ENCODE measurements around the gene PCDHA1.
"Not testable (repeated sequence)": the region's sequence is repeated elsewhere in the genome, so short reads cannot be mapped to it uniquely, and the experiment has no call there.

Gene PCDHA1

DNA sequence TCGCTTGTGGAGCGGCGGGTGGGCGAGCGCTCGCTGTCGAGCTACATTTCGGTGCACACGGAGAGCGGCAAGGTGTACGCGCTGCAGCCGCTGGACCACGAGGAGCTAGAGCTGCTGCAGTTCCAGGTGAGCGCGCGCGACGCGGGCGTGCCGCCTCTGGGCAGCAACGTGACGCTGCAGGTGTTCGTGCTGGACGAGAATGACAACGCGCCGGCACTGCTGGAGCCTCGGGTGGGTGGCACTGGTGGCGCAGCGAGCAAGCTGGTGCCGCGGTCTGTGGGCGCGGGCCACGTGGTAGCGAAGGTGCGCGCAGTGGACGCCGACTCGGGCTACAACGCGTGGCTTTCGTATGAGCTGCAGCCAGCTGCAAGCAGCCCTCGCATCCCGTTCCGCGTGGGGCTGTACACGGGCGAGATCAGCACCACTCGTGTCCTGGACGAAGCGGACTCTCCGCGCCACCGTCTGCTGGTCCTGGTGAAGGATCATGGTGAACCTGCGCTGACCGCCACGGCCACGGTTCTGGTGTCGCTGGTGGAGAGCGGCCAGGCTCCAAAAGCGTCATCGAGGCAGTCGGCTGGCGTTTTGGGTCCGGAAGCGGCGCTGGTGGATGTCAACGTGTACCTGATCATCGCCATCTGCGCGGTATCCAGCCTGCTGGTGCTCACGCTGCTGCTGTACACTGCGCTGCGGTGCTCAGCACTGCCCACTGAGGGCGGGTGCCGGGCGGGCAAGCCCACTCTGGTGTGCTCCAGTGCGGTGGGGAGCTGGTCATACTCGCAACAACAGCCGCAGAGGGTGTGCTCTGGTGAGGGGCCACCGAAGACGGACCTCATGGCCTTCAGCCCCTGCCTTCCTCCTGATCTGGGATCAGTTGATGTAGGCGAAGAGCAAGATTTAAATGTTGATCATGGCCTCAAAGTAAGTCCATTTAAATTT lies 57.1 kb downstream of the PCDHA1 start:
- DNase-seq (ENCODE audit: low read depth, low spot score) = no peak
- no peak overlapping the region for H3K4me3 ChIP-seq (ENCODE audit: low read length)

DNA sequence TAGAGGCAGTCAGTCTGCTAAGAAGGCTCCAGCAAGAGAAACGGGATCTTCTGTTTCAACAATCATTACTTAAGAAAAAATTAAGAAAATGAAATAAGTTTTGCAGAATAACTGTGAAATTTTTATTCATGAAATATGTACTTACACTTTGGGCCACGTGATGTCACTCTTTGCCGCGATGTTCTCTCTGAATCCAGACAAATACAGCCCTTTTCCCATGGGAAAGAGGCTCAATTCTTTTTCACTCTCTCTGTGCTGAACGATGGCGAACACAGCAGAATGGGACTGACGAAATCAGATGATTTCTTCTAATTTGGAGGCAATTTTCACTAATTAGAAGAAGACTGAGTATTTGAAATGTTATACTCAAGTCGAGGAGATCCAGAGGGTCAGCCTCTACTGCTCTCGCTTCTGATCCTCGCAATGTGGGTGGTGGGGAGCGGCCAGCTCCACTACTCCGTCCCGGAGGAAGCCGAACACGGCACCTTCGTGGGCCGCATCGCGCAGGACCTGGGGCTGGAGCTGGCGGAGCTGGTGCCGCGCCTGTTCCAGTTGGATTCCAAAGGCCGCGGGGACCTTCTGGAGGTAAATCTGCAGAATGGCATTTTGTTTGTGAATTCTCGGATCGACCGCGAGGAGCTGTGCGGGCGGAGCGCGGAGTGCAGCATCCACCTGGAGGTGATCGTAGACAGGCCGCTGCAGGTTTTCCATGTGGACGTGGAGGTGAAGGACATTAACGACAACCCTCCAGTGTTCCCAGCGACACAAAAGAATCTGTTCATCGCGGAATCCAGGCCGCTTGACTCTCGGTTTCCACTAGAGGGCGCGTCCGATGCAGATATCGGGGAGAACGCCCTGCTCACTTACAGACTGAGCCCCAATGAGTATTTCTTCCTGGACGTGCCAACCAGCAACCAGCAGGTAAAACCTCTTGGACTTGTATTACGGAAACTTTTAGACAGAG lies 62.5 kb downstream of the PCDHA1 start, which contains the start of gene PCDHA9:
Gene PCDHA9, plus strand, starts transcription at position 244 of the 964 bp plus-strand sequence. Its CDS starts 114 bp downstream, at position 358.
- not testable (repeated sequence) for DNase-seq (ENCODE audit: low read depth, low spot score)

DNA sequence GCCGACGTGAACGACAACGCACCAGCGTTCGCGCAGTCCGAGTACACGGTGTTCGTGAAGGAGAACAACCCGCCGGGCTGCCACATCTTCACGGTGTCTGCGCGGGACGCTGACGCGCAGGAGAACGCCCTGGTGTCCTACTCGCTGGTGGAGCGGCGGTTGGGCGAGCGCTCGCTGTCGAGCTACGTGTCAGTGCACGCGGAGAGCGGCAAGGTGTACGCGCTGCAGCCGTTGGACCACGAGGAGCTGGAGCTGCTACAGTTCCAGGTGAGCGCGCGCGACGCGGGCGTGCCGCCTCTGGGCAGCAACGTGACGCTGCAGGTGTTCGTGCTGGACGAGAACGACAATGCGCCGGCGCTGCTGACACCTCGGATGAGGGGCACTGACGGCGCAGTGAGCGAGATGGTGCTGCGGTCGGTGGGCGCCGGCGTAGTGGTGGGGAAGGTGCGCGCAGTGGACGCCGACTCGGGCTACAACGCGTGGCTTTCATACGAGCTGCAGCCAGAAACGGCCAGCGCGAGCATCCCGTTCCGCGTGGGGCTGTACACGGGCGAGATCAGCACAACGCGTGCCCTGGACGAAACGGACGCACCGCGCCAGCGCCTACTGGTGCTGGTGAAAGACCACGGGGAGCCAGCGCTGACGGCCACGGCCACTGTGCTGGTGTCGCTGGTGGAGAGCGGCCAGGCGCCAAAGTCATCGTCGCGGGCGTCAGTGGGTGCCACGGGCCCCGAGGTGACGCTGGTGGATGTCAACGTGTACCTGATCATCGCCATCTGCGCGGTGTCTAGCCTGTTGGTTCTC lies 64.1 kb downstream of the PCDHA1 start:
- DNase-seq (ENCODE audit: low read depth, low spot score); H3K4me3 ChIP-seq (ENCODE audit: low read length): not testable (repeated sequence)

More for the DNA sequence above, 62.5 kb downstream of the PCDHA1 start, which contains the start of gene PCDHA9:
- H3K4me3 ChIP-seq (ENCODE audit: low read length) = not testable (repeated sequence)

DNA sequence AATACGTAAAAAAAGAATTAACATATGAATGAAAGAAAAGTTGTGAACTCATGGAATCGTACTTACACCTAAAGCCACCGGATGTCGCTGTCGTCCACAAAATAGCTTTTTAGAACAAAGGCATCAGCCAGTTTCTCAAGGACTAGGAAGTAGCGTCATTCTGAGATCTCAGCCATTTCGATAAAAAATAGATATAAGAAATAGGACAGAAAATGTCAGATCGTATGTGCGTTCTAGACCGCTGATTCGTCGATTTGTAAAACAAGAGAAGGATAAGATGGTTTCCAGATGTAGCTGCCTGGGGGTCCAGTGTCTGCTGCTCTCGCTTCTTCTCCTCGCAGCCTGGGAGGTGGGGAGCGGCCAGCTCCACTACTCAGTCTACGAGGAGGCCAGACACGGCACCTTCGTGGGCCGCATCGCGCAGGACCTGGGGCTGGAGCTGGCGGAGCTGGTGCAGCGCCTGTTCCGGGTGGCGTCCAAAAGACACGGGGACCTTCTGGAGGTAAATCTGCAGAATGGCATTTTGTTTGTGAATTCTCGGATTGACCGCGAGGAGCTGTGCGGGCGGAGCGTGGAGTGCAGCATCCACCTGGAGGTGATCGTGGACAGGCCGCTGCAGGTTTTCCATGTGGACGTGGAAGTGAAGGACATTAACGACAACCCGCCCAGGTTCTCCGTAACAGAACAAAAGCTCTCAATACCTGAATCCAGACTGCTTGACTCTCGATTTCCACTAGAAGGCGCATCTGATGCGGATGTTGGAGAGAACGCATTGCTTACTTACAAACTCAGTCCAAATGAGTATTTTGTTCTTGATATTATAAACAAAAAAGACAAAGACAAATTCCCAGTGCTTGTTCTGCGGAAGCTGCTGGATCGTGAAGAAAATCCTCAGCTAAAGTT lies 70.1 kb downstream of the PCDHA1 start, which contains the start of gene PCDHA10:
Gene PCDHA10, plus strand, starts transcription at position 126 of the 903 bp plus-strand sequence. Its CDS starts 152 bp downstream, at position 278.
- H3K4me3 ChIP-seq (ENCODE audit: low read length) = no peak within 1 kb of the TSS
- peak; percentile 9 for DNase-seq (ENCODE audit: low read depth, low spot score)

DNA sequence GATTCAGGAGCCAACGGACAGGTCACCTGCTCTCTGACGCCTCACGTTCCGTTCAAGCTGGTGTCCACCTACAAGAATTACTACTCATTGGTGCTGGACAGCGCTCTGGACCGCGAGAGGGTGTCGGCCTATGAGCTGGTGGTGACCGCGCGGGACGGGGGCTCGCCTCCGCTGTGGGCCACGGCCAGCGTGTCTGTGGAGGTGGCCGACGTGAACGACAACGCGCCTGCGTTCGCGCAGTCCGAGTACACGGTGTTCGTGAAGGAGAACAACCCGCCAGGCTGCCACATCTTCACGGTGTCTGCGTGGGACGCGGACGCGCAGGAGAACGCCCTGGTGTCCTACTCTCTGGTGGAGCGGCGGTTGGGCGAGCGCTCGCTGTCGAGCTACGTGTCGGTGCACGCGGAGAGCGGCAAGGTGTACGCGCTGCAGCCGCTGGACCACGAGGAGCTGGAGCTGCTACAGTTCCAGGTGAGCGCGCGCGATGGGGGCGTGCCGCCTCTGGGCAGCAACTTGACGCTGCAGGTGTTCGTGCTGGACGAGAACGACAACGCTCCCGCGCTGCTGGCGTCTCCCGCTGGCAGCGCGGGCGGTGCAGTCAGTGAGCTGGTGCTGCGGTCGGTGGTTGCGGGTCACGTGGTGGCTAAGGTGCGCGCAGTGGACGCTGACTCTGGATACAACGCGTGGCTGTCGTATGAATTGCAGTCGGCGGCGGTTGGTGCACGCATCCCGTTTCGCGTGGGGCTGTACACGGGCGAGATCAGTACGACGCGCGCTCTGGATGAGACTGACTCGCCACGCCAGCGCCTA lies 71.4 kb downstream of the PCDHA1 start:
- no peak for DNase-seq (ENCODE audit: low read depth, low spot score)
- H3K4me3 ChIP-seq (ENCODE audit: low read length) = no peak overlapping the region

DNA sequence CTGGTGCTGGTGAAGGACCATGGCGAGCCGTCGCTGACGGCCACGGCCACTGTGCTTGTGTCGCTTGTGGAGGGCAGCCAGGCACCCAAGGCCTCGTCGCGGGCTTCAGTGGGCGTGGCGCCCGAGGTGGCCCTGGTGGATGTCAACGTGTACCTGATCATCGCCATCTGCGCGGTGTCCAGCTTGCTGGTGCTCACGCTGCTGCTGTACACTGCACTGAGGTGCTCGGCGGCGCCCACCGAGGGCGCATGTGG lies 72.0 kb downstream of the PCDHA1 start:
- DNase-seq (ENCODE audit: low read depth, low spot score) = no peak
- H3K4me3 ChIP-seq (ENCODE audit: low read length) = no peak overlapping the region

DNA sequence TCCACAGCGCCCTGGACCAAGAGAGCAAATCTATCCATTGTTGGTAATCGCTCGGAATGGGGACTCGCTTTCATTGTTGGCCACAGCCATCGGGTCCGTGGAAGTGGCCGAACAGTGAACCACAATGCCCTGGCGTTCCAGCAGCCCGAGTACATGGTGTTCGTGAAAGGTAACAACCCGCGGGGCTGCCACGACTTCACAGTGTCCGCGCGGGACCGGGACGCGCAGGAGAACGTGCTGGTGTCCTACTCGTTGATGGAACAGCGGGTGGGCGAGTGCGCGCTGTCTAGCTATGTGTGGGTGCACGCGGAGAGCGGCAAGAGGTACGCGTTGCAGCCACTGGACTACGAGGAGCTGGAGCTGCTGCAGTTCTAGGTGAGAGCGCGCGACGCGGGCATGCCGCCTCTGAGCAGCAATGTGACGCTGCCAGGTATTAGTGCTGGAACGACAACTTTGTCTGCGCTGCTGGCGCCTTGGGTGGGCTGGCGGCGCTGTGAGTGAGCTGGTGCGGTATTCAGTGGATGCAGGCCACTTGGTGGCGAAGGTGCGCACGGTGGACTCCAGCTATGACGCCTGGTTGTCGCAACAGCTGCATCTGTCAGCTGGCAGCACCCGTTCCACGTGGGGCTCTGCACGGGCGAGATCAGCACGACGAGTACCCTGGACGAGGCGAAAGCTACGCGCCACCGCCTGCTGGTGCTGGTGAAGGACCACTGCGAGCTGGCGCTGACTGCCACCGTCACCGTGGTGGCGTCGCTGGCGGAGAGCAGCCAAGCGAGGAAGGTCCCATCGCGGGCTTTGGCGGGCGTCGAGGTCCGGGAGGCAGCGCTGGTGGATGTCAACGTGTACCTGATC lies 76.7 kb downstream of the PCDHA1 start:
- no peak overlapping the region for H3K4me3 ChIP-seq (ENCODE audit: low read length)
- no peak for DNase-seq (ENCODE audit: low read depth, low spot score)

DNA sequence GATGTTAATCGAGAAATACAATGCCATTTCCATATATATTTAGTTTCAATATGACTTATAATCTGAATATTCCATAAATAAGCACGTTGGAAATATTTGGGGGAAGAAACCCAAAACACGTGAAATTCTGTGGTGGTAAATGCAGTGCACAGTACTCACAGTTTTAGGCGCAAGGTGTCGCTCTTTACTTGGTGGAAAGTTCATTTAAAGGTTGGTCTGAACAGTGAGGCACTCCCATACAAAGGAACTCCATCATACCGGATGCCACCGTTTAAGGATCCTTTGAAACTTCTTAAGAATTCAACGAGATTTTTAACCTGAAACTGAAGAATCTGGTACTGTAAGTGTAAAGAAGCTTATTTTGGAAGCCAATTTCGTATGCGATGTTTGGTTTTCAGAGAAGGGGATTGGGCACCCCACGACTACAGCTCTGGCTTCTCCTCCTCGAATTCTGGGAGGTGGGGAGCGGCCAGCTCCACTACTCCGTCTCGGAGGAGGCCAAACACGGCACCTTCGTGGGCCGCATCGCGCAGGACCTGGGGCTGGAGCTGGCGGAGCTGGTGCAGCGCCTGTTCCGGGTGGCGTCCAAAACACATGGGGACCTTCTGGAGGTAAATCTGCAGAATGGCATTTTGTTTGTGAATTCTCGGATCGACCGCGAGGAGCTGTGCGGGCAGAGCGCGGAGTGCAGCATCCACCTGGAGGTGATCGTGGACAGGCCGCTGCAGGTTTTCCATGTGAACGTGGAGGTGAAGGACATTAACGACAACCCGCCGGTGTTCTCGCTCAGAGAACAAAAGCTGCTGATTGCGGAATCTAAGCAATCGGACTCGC lies 83.0 kb downstream of the PCDHA1 start, which contains the start of gene PCDHA11:
Gene PCDHA11, plus strand, starts transcription at position 237 of the 834 bp plus-strand sequence. Its CDS starts 147 bp downstream, at position 384.
- DNase-seq (ENCODE audit: low read depth, low spot score) = no peak
- H3K4me3 ChIP-seq (ENCODE audit: low read length) = no peak within 1 kb of the TSS

DNA sequence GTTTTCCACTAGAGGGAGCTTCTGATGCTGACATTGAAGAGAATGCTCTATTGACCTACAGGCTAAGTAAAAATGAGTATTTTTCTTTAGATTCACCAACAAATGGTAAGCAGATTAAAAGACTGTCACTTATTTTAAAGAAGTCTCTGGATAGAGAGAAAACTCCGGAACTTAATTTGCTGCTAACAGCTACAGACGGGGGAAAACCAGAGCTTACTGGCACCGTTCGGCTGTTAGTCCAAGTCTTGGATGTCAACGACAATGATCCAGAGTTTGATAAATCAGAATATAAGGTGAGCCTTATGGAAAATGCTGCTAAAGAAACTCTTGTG lies 83.6 kb downstream of the PCDHA1 start:
- H3K4me3 ChIP-seq (ENCODE audit: low read length) = no peak overlapping the region

DNA sequence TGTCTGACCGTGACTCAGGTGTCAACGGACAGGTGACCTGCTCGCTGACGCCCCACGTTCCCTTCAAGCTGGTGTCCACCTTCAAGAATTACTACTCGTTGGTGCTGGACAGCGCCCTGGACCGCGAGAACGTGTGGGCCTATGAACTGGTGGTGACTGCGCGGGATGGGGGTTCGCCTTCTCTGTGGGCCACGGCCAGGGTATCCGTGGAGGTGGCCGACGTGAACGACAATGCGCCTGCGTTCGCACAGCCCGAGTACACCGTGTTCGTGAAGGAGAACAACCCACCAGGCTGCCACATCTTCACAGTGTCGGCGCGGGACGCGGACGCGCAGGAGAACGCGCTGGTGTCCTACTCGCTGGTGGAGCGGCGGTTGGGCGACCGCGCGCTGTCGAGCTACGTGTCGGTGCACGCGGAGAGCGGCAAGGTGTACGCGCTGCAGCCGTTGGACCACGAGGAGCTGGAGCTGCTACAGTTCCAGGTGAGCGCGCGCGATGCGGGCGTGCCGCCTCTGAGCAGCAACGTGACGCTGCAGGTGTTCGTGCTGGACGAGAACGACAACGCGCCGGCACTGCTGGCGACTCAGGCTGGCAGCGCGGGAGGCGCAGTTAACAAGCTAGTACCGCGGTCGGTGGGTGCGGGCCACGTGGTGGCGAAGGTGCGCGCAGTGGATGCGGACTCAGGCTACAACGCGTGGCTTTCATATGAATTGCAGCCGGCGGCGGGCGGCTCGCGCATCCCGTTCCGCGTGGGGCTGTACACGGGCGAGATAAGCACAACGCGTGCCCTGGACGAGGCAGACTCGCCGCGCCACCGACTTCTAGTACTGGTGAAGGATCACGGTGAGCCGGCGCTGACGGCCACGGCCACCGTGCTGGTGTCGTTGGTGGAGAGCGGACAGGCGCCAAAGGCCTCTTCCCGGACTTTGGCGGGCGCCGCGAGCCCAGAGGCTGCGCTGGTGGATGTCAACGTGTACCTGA lies 84.6 kb downstream of the PCDHA1 start:
- no peak for DNase-seq (ENCODE audit: low read depth, low spot score)

More for the DNA sequence above, 83.6 kb downstream of the PCDHA1 start:
- DNase-seq (ENCODE audit: low read depth, low spot score) = no peak

DNA sequence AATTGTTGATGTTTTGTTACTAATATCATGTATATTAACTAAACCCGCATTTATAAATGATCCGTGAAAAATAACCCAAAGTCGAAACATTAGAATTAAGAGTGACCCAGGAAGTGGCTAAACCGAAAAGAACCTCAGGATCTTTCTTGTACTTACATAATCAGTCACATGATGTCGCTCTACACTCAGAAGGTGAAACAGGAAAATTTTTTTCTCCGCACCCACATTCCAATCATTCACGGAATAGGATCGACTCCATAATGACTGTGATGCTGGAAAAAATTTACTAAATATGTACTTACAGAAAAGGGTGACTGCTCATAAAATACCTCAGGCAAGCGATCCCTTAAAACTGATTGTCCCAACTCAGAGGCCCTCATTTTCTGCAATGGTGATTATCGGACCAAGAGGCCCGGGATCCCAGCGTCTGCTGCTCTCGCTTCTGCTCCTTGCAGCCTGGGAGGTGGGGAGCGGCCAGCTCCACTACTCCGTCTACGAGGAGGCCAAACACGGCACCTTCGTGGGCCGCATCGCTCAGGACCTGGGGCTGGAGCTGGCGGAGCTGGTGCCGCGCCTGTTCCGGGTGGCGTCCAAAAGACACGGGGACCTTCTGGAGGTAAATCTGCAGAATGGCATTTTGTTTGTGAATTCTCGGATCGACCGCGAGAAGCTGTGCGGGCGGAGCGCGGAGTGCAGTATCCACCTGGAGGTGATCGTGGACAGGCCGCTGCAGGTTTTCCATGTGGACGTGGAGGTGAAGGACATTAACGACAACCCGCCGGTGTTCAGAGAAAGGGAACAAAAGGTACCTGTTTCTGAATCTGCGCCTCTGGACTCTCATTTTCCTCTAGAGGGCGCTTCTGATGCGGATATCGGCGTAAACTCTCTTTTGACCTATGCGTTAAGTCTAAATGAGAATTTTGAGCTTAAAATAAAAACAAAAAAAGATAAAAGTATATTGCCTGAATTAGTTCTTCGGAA lies 89.4 kb downstream of the PCDHA1 start, which contains the start of gene PCDHA12:
Gene PCDHA12, plus strand, starts transcription at position 224 of the 981 bp plus-strand sequence. Its CDS starts 165 bp downstream, at position 389.
- no peak within 1 kb of the TSS for H3K4me3 ChIP-seq (ENCODE audit: low read length)
- no peak for DNase-seq (ENCODE audit: low read depth, low spot score)

More for the DNA sequence above, 84.6 kb downstream of the PCDHA1 start:
- H3K4me3 ChIP-seq (ENCODE audit: low read length) = no peak overlapping the region

DNA sequence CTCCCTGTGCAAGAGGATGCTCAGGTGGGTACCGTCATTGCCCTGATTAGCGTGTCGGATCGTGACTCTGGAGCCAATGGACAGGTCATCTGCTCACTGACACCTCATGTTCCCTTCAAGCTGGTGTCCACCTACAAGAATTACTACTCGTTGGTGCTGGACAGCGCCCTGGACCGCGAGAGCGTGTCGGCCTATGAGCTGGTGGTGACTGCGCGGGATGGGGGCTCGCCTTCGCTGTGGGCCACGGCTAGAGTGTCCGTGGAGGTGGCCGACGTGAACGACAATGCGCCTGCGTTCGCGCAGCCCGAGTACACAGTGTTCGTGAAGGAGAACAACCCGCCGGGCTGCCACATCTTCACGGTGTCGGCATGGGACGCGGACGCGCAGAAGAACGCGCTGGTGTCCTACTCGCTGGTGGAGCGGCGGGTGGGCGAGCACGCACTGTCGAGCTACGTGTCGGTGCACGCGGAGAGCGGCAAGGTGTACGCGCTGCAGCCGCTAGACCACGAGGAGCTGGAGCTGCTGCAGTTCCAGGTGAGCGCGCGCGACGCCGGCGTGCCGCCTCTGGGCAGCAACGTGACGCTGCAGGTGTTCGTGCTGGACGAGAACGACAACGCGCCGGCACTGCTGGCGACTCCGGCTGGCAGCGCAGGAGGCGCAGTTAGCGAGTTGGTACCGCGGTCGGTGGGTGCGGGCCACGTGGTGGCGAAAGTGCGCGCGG lies 90.8 kb downstream of the PCDHA1 start:
- H3K4me3 ChIP-seq (ENCODE audit: low read length); DNase-seq (ENCODE audit: low read depth, low spot score): not testable (repeated sequence)

DNA sequence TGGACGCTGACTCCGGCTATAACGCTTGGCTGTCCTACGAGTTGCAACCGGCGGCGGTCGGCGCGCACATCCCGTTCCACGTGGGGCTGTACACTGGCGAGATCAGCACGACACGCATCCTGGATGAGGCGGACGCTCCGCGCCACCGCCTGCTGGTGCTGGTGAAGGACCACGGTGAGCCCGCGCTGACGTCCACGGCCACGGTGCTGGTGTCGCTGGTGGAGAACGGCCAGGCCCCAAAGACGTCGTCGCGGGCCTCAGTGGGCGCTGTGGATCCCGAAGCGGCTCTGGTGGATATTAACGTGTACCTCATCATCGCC lies 91.3 kb downstream of the PCDHA1 start:
- DNase-seq (ENCODE audit: low read depth, low spot score) = no peak
- no peak overlapping the region for H3K4me3 ChIP-seq (ENCODE audit: low read length)
